GM12878 (cell line): ENCODE results near the gene RIT1. TPM values are rescaled to one million over a fixed set of nuclear protein-coding genes. Genes with fewer than 3 reads are reported as not detected.

Source experiments
- ATAC-seq: fragments of 200-7000 bp; cut with Tn5 transposase; 3 replicates; pipeline ENCODE4 v1.9.1; 2020; ENCODE audit warnings: mild to moderate bottlenecking, moderate library complexity
- BruUV-seq: library from RNA; stranded (reverse); fragments of 400-500 nt; replicated peaks from 2 replicates; lab custom pipeline; 2021; lab: Mats Ljungman, UMichigan
- CTCF ChIA-PET: fragments of 300-600 bp; sonication (Branson Sonifier 250); formaldehyde crosslinking; extraction: SDS; loops from one replicate; lab custom pipeline; 2021; ENCODE audit warnings: inconsistent platforms; lab: Yijun Ruan, JAX
- POLR2A ChIA-PET: fragments of 350-600 bp; formaldehyde crosslinking; extraction: SDS; loops from one replicate; lab custom pipeline; 2021; ENCODE audit warnings: inconsistent platforms; lab: Charles Lee
- RAD21 ChIA-PET: fragments of 300-600 bp; sonication (Branson Sonifier 250); formaldehyde crosslinking; loops from one replicate; lab custom pipeline; 2023; ENCODE audit warnings: antibody characterized with exemption; ENCODE audit not compliant: unreplicated experiment; lab: Charles Lee
- SMC1A ChIA-PET: fragments of 300-600 bp; sonication (Branson Sonifier 250); formaldehyde crosslinking; loops from one replicate; lab custom pipeline; 2023; ENCODE audit not compliant: unreplicated experiment, uncharacterized antibody; lab: Charles Lee
- DNase-seq: peaks from one replicate; pipeline ENCODE4 v3.0.0-alpha.2; 2011; ENCODE audit warnings: low read depth, low spot score
- FAIRE-seq: peaks from 3 replicates; lab custom pipeline; 2011; peaks lifted over from hg19 to GRCh38; lab: Jason Lieb, UNC
- H2AFZ ChIP-seq: 2 replicates; pipeline ENCODE4 v1.6.0; 2011; ENCODE audit warnings: low read depth, low read length, control low read depth; ENCODE audit not compliant: control insufficient read depth
- H3K27ac ChIP-seq: 2 replicates; pipeline ENCODE4 v1.5.1; 2011; ENCODE audit warnings: control low read depth; ENCODE audit not compliant: control insufficient read depth, insufficient read depth
- H3K27me3 ChIP-seq, 2 experiments: replicated peaks in 1 of 2; 2 replicates each; pipeline versions ENCODE4 v1.6.0 to v1.6.1; 2011; ENCODE audit warnings: low read length in 1 of 2; ENCODE audit not compliant: control insufficient read depth in 2 of 2, insufficient read depth in 2 of 2
- H3K36me3 ChIP-seq, 2 experiments: 2 replicates each; pipeline ENCODE4 v1.5.1; 2011; ENCODE audit warnings: low read length in 1 of 2; ENCODE audit not compliant: control insufficient read depth in 2 of 2, insufficient read depth in 2 of 2
- H3K4me1 ChIP-seq: 2 replicates; pipeline ENCODE4 v1.6.1; 2011; ENCODE audit warnings: mild to moderate bottlenecking, low read length, moderate library complexity, mixed read lengths; ENCODE audit not compliant: control insufficient read depth, insufficient read depth
- H3K4me2 ChIP-seq: 2 replicates; pipeline ENCODE4 v1.6.0; 2011; ENCODE audit warnings: control low read depth; ENCODE audit not compliant: control insufficient read depth, insufficient read depth
- H3K4me3 ChIP-seq: fragments of 200-600 bp; sonication (generic); 2 replicates; pipeline ENCODE4 v1.5.1; 2016
- H3K79me2 ChIP-seq: 2 replicates; pipeline ENCODE4 v1.6.0; 2011; ENCODE audit warnings: low read length; ENCODE audit not compliant: control insufficient read depth, insufficient read depth
- H3K9ac ChIP-seq: 2 replicates; pipeline ENCODE4 v1.8.0; 2011; ENCODE audit warnings: low read length, control low read depth, mixed read lengths; ENCODE audit not compliant: control insufficient read depth, insufficient read depth
- H3K9me3 ChIP-seq: replicated peaks from 3 replicates; pipeline ENCODE4 v1.5.1; 2011; ENCODE audit warnings: mild to moderate bottlenecking, low read length; ENCODE audit not compliant: control insufficient read depth, insufficient read depth
- H4K20me1 ChIP-seq: 2 replicates; pipeline ENCODE4 v1.6.0; 2011; ENCODE audit not compliant: control insufficient read depth, insufficient read depth
- ASH2L ChIP-seq: fragments of 300-600, 200-600 bp; sonication (generic); IDR thresholded peaks from 2 replicates; pipeline ENCODE4 v1.6.1; 2017; ENCODE audit warnings: low read depth, mild to moderate bottlenecking, borderline replicate concordance
- BCL11A ChIP-seq: IDR thresholded peaks from 2 replicates; pipeline ENCODE4 v1.6.1; 2011; ENCODE audit warnings: low read depth, low read length
- E2F8 ChIP-seq: fragments of 450-650 bp; IDR thresholded peaks from 2 replicates; pipeline ENCODE4 v1.6.1; 2018; ENCODE audit warnings: mild to moderate bottlenecking, low read depth, moderate library complexity; ENCODE audit not compliant: partially characterized antibody
- EP300 ChIP-seq, 2 experiments: fragments of 150-350 bp in 1 of 2; IDR thresholded peaks; 2 replicates each; pipeline ENCODE4 v1.6.1; 2011 to 2012; ENCODE audit warnings: low read depth in 2 of 2, low read length in 2 of 2, borderline replicate concordance in 1 of 2, improper control_type of control experiment in 1 of 2, inconsistent platforms in 1 of 2; ENCODE audit not compliant: control insufficient read depth in 1 of 2
- ETV6 ChIP-seq, 2 experiments: fragments of 450-650 bp in 1 of 2; IDR thresholded peaks in 1 of 2; conservative IDR thresholded peaks in 1 of 2; 2 replicates each; pipeline ENCODE4 v1.6.1; 2014; ENCODE audit warnings: antibody characterized with exemption in 1 of 2, borderline replicate concordance in 1 of 2, low read depth in 1 of 2, mild to moderate bottlenecking in 1 of 2, moderate library complexity in 1 of 2
- HSF1 ChIP-seq: fragments of 150-350 bp; IDR thresholded peaks from 2 replicates; pipeline ENCODE4 v1.6.1; 2014; ENCODE audit warnings: mild to moderate bottlenecking, low read depth, low read length
- IRF4 ChIP-seq: IDR thresholded peaks from 2 replicates; pipeline ENCODE4 v1.6.1; 2011; ENCODE audit warnings: low read depth, low read length
- JUND ChIP-seq: IDR thresholded peaks from 2 replicates; pipeline ENCODE4 v1.6.1; 2012; ENCODE audit warnings: low read depth, mild to moderate bottlenecking, low read length, improper control_type of control experiment, moderate library complexity
- NRF1 ChIP-seq: conservative IDR thresholded peaks from 2 replicates; pipeline ENCODE4 v1.6.1; 2011; ENCODE audit warnings: mild to moderate bottlenecking, low read depth, low read length, improper control_type of control experiment
- RELB ChIP-seq: fragments of 450-650 bp; IDR thresholded peaks from 2 replicates; pipeline ENCODE4 v1.6.1; 2017; ENCODE audit warnings: low read depth, mild to moderate bottlenecking, moderate library complexity
- TARDBP ChIP-seq: IDR thresholded peaks from 2 replicates; pipeline ENCODE4 v1.6.1; 2016; ENCODE audit warnings: borderline replicate concordance
- TCF12 ChIP-seq: IDR thresholded peaks from 2 replicates; pipeline ENCODE4 v1.6.1; 2011; ENCODE audit warnings: low read depth, mild to moderate bottlenecking, low read length
- USF2 ChIP-seq: IDR thresholded peaks from 2 replicates; pipeline ENCODE4 v1.6.1; 2011; ENCODE audit warnings: low read depth, low read length, improper control_type of control experiment, borderline replicate concordance
- WRNIP1 ChIP-seq: IDR thresholded peaks from 2 replicates; pipeline ENCODE4 v1.6.1; 2011; ENCODE audit warnings: low read depth, low read length, improper control_type of control experiment, borderline replicate concordance
- ZZZ3 ChIP-seq: IDR thresholded peaks from 2 replicates; pipeline ENCODE4 v1.6.1; 2011; ENCODE audit warnings: low read depth; ENCODE audit not compliant: control insufficient read depth, insufficient read length
- WGBS: methylation state at CpG from one replicate; pipeline ENCODE4 v1.1.6; 2016; ENCODE audit warnings: low lambda C conversion rate; ENCODE audit not compliant: insufficient replicate concordance, insufficient coverage; ENCODE audit errors: missing lambda C conversion rate; 5-methylcytosine and 5-hydroxymethylcytosine counted together
- in situ Hi-C: fragments of 300-500 bp; cut with MboI; formaldehyde crosslinking; loops from 9 replicates; pipeline ENCODE4 v1.14.3; 2018; ENCODE audit warnings: mixed read lengths
- intact Hi-C: fragments of 100-400 bp; cut with micrococcal nuclease; formaldehyde crosslinking; loops from one replicate; pipeline ENCODE4 v1.14.2; 2022; ENCODE audit not compliant: unreplicated experiment
- polyA plus RNA-seq, 11 experiments: library from polyadenylated mRNA; depleted of rRNA in 4 of 11; unstranded in 6 of 11; stranded (reverse) in 5 of 11; fragments of >200 nt; fragmentation: Nextera tagmentation in 4 of 11; fragmentation: Illumina TruSeq in 1 of 11; extraction: Ambion mirVana in 4 of 11; extraction: Trizol in 1 of 11; gene quantifications; 1 replicate in 1 of 11; 2 replicates in 10 of 11; pipeline versions ENCODE4 v1.2.1 to v1.2.3, GENCODE V29; 2011 to 2016; ENCODE audit warnings: inconsistent platforms in 2 of 11, missing spikeins in 2 of 11, low read depth in 1 of 11
- total RNA-seq, 4 experiments: library from RNA; depleted of rRNA in 3 of 4; stranded (reverse); fragments of >200 nt in 3 of 4; fragmentation: Illumina TruSeq in 1 of 4; extraction: Trizol in 1 of 4; gene quantifications; 2 replicates each; pipeline versions ENCODE4 v1.2.1 to v1.2.3, GENCODE V29; 2013 to 2021

Gene RIT1
- total and polyA plus RNA-seq, 10 of the 15 experiments (the other 5 are each of a cell fraction or from before 2014, with no cell fraction given), result 6.8 to 61.5 (median 13.7) TPM

- TF ChIP-seq USF2, result no peak
- TF ChIP-seq E2F8, result no peak
- TF ChIP-seq RELB, result no peak
- no peak for TF ChIP-seq TARDBP
- TF ChIP-seq ZZZ3, result no peak
- no peak for TF ChIP-seq WRNIP1
Observed at GRCh38 chr1:155890251-155890650, 20.9 kb downstream of the RIT1 start (continued).

- H3K4me1 ChIP-seq, result no peaks in the 10 kb centered on the region
- ChIA-PET SMC1A (interaction anchor here (0.6 kb wide), 1 partner anchor 113 kb away, joined by 3 read pairs; no protein-coding TSS in a partner anchor), RAD21 (interaction anchor here (0.6 kb wide), 1 partner anchor 11 kb away, joined by 3 read pairs; no protein-coding TSS in a partner anchor), POLR2A (interaction anchor here (0.6 kb wide), 1 partner anchor 38 kb away, joined by 8 read pairs; no protein-coding TSS in a partner anchor), CTCF (interaction anchor here (0.7 to 1.7 kb wide), 2 partner anchors 9 to 18 kb away, joined by 3 to 4 read pairs; no protein-coding TSS in a partner anchor)
- no peak overlapping the region for H3K9ac ChIP-seq
- H3K79me2 ChIP-seq, result no peaks in the 10 kb centered on the region
- H3K4me2 ChIP-seq, result no peak overlapping the region
- H3K27ac ChIP-seq, result no peak overlapping the region
- no peaks in the 10 kb centered on the region for H3K9me3 ChIP-seq
- H4K20me1 ChIP-seq, result no peaks in the 10 kb centered on the region
- ATAC-seq (no peak), DNase-seq (no peak), FAIRE-seq (no peak)
- intact Hi-C loops (no loop called here), in situ Hi-C loops (no loop called here)
- 47% methylated on average over 2 of the region's 2 CpGs for WGBS
- no TSS peak for BruUV-seq
- no peak overlapping the region for H2AFZ ChIP-seq
- no peaks in the 10 kb centered on the region for H3K36me3 ChIP-seq
- no peak overlapping the region for H3K4me3 ChIP-seq
- no peaks in the 10 kb centered on the region for H3K27me3 ChIP-seq
- TF ChIP-seq ETV6 (conservative IDR thresholded peaks at IDR 0.05 in 1 of 2, IDR thresholded peaks at IDR 0.05 in 1 of 2; ENCODE audit: borderline replicate concordance in 1 of 2, low read depth in 1 of 2) (no peak), IRF4 (no peak), BCL11A (no peak), JUND (no peak), EP300 (IDR thresholded peaks at IDR 0.05; ENCODE audit: borderline replicate concordance in 1 of 2, control insufficient read depth in 1 of 2, low read depth in 2 of 2, low read length in 2 of 2) (no peak), TCF12 (no peak), HSF1 (no peak), ASH2L (no peak), NRF1 (no peak)
Observed at GRCh38 chr1:155889566-155889965, 21.6 kb downstream of the RIT1 start.
